ENCODE measurements around the gene CSNK1E.

CSNK1E gene

GRCh38 chr22:38273135-38273826 lies 44.0 kb downstream of the CSNK1E start:
- peak; percentile 24; the same call in 2 of the 3 replicates for ATAC-seq
- TF ChIP-seq CSDC2 (CRISPR knock-in tag; IDR thresholded peaks at IDR 0.05): no peak

- ATAC-seq: peak; percentile 94
- TF ChIP-seq ARNTL (CRISPR knock-in tag; IDR thresholded peaks at IDR 0.05; ENCODE audit: borderline replicate concordance, low read depth): no peak
- TF ChIP-seq ZNF565 (CRISPR knock-in tag; conservative IDR thresholded peaks at IDR 0.05; ENCODE audit: low read depth): no peak
- TF ChIP-seq, protein P1, sequence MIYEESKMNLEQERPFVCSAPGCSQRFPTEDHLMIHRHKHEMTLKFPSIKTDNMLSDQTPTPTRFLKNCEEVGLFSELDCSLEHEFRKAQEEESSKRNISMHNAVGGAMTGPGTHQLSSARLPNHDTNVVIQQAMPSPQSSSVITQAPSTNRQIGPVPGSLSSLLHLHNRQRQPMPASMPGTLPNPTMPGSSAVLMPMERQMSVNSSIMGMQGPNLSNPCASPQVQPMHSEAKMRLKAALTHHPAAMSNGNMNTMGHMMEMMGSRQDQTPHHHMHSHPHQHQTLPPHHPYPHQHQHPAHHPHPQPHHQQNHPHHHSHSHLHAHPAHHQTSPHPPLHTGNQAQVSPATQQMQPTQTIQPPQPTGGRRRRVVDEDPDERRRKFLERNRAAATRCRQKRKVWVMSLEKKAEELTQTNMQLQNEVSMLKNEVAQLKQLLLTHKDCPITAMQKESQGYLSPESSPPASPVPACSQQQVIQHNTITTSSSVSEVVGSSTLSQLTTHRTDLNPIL (CRISPR knock-in tag; IDR thresholded peaks at IDR 0.05; ENCODE audit: low read depth): no peak
- no peak for TF ChIP-seq ZC3H10 (CRISPR knock-in tag; IDR thresholded peaks at IDR 0.05)
- TF ChIP-seq ZNF8 (CRISPR knock-in tag; IDR thresholded peaks at IDR 0.05): no peak
- TF ChIP-seq, protein P2, sequence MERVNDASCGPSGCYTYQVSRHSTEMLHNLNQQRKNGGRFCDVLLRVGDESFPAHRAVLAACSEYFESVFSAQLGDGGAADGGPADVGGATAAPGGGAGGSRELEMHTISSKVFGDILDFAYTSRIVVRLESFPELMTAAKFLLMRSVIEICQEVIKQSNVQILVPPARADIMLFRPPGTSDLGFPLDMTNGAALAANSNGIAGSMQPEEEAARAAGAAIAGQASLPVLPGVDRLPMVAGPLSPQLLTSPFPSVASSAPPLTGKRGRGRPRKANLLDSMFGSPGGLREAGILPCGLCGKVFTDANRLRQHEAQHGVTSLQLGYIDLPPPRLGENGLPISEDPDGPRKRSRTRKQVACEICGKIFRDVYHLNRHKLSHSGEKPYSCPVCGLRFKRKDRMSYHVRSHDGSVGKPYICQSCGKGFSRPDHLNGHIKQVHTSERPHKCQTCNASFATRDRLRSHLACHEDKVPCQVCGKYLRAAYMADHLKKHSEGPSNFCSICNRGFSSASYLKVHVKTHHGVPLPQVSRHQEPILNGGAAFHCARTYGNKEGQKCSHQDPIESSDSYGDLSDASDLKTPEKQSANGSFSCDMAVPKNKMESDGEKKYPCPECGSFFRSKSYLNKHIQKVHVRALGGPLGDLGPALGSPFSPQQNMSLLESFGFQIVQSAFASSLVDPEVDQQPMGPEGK (CRISPR knock-in tag; IDR thresholded peaks at IDR 0.05; ENCODE audit: borderline replicate concordance): no peak
- TF ChIP-seq TCF4 (CRISPR knock-in tag; IDR thresholded peaks at IDR 0.05; ENCODE audit: borderline replicate concordance): no peak
These were observed 44.7 kb downstream of the CSNK1E start, which contains the start of gene TMEM184B for GRCh38 chr22:38272373-38273134. TSS of gene TMEM184B (minus strand) at chr22:38273010. CDS start at chr22:38247961, 25,049 bp downstream.

DNA sequence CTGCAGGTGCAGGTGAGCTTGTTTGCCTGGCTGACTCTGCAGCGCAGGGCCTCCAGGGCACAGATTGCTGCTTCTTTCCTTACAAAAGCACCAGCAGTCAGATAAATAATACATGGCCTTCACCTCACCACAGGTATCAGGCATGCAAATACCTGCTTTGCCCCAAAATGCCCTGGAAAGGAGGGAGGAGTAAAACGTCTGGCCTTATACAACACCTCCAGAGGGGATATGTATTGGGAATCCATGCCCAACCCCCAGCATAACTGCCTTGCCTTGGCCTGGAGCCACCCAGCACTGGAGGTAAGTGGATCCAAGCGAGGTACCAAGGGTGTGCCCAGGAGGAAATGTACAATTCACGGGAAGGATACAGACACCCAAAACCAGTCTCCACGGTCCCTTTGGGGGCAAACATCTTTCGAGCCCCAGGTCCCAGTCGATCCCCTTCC lies 45.3 kb downstream of the CSNK1E start:
- TF ChIP-seq ZNF8 (CRISPR knock-in tag; IDR thresholded peaks at IDR 0.05): no peak
- TF ChIP-seq TOX (CRISPR knock-in tag; IDR thresholded peaks at IDR 0.05; ENCODE audit: borderline replicate concordance): no peak
- TF ChIP-seq ZC3H10 (CRISPR knock-in tag; IDR thresholded peaks at IDR 0.05): no peak
- no peak for TF ChIP-seq ISL1 (CRISPR knock-in tag; IDR thresholded peaks at IDR 0.05)
- TF ChIP-seq POU6F1 (CRISPR knock-in tag; IDR thresholded peaks at IDR 0.05; ENCODE audit: borderline replicate concordance, low read depth): no peak
- no peak for TF ChIP-seq SNAI2 (CRISPR knock-in tag; IDR thresholded peaks at IDR 0.05)
- TF ChIP-seq TCF4 (CRISPR knock-in tag; IDR thresholded peaks at IDR 0.05; ENCODE audit: borderline replicate concordance): no peak
- TF ChIP-seq, protein P1 (CRISPR knock-in tag; IDR thresholded peaks at IDR 0.05; ENCODE audit: low read depth): no peak
- no peak for TF ChIP-seq GLIS3 (CRISPR knock-in tag; IDR thresholded peaks at IDR 0.05)
- no peak for TF ChIP-seq ZFP30 (CRISPR knock-in tag; IDR thresholded peaks at IDR 0.05)
- no peak for TF ChIP-seq ZFP3 (CRISPR knock-in tag; IDR thresholded peaks at IDR 0.05)
- TF ChIP-seq OSR1 (CRISPR knock-in tag; IDR thresholded peaks at IDR 0.05): no peak
- TF ChIP-seq, protein P3, sequence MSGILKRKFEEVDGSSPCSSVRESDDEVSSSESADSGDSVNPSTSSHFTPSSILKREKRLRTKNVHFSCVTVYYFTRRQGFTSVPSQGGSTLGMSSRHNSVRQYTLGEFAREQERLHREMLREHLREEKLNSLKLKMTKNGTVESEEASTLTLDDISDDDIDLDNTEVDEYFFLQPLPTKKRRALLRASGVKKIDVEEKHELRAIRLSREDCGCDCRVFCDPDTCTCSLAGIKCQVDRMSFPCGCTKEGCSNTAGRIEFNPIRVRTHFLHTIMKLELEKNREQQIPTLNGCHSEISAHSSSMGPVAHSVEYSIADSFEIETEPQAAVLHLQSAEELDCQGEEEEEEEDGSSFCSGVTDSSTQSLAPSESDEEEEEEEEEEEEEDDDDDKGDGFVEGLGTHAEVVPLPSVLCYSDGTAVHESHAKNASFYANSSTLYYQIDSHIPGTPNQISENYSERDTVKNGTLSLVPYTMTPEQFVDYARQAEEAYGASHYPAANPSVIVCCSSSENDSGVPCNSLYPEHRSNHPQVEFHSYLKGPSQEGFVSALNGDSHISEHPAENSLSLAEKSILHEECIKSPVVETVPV (CRISPR knock-in tag; IDR thresholded peaks at IDR 0.05): no peak
- no peak for TF ChIP-seq BACH2 (CRISPR knock-in tag; IDR thresholded peaks at IDR 0.05; ENCODE audit: borderline replicate concordance)
- TF ChIP-seq ESRRG (CRISPR knock-in tag; IDR thresholded peaks at IDR 0.05): no peak
- no peak for TF ChIP-seq ZNF70 (CRISPR knock-in tag; IDR thresholded peaks at IDR 0.05)
- ATAC-seq: peak; percentile 39

All from SK-N-SH treated with all-trans-retinoic acid at 6 μM for 48 hours (cell line).